ENCODE measurements around the gene TMEM145.
"Not testable (repeated sequence)": the region's sequence is repeated elsewhere in the genome, so short reads cannot be mapped to it uniquely, and the experiment has no call there.

TMEM145 gene

DNA sequence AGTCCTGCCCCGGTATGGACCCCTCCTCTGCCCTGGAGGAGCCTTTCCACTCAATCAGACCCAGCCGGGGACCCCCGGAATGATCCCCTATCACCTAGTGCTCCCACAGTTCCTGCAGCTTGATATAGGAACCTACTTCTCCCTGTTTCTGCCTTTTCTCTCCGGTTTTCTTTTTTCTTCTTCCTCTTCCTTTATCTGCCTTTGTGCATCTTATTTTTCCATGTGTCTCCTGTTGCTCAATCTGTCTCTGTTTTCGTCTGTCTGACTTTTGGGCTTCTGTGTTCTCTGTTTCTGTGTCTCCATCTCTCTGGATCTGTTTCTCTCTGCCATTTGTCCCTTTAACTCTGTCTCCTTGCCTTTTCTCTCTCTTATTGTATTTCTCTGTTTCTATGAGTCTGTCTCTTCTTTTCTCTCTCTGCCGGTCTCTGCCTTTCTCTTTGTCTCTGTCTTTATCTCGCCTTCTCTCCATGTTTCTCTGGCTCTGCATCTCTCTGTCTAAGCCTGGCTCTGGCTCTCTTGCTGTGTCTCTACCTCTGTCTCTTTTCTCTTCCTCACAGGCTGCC lies 22.3 kb downstream of the TMEM145 start:
- DNase-seq (ENCODE audit: low spot score) = no peak

DNA sequence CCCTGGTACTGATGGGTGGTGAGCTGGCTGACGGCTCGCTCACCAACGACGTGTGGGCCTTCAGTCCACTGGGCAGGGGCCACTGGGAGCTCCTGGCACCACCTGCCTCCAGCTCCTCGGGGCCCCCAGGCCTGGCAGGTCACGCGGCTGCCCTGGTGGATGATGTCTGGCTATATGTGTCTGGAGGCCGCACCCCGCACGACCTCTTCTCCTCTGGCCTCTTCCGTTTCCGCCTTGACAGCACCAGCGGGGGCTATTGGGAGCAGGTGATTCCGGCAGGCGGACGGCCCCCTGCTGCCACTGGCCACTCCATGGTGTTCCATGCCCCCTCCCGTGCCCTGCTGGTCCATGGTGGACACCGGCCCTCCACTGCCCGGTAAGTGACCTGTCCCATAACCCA lies 22.9 kb downstream of the TMEM145 start:
- no peak for DNase-seq (ENCODE audit: low spot score)

DNA sequence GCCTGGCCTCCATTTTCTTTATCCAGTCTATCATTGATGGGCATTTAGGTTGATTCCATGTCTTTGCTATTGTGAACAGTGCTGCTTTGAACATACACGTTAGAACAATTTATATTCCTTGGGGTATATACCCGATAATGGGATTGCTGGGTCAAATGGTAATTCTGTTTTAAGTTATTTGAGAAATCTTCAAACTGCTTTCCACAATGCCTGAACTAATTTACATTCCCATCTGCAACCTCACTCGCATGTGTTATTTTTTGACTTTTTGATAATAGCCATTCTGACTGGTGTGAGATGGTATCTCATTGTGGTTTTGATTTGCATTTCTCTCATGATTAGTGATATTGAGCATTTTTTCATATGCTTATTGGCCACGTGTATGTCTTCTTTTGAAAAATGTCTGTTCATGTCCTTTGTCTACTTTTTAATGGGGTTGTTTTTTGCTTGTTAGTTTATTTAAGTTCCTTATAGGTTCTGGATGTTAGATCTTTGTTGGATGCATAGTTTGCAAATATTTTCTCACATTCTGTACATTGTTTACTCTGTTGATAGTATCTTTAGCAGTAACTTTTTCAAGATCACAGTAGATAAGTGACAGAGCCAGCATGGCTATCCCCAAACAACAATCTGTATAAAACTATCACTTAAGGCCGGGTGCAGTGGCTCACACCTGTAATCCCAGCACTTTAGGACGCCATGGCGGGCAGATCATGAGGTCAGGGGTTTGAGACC lies 26.2 kb downstream of the TMEM145 start:
- DNase-seq (ENCODE audit: low spot score) = not testable (repeated sequence)

DNA sequence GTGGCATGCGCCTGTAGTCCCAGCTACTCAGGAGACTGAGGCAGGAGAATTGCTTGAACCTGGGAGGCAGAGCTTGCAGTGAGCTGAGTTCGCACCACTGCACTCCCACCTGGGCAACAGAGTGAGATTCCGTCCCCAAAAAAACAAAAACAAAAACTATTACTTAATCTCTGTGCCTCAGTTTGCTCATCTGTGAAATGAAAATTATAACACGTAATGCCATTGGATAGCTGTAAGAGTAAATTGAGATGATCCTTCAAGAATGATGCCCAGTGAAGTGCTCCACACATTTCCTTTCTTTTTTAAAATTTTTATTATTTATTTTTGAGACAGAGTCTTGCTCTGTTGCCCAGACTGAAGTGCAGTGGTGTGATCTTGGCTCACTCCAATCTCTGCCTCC lies 26.8 kb downstream of the TMEM145 start:
- DNase-seq (ENCODE audit: low spot score) = not testable (repeated sequence)

- DNase-seq (ENCODE audit: low spot score) = no peak
Measured at GRCh38 chr19:42343344-42344110, 30.4 kb downstream of the TMEM145 start.

DNA sequence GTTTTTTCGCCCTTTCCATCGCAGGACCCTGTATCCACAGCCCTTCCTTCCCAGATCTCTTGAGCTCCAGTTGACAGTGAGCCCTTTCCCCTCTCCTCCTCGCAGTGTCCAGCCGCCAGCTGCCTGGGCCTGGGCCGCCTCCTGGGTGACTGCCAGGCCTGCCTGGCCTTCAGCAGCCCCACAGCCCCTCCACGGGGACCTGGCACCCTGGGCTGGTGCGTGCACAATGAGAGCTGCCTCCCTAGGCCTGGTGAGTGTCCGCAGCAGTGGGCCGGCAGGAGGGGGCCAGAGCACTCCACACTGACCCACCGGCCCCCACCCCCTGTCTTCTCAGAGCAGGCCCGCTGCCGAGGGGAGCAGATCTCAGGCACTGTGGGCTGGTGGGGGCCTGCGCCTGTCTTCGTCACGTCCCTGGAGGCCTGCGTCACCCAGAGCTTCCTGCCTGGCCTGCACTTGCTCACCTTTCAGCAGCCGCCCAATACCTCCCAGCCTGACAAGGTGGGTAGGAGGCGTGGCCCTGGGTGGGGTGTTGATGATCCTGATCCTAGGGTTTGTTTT lies 31.3 kb downstream of the TMEM145 start:
- DNase-seq (ENCODE audit: low spot score) = no peak

- DNase-seq (ENCODE audit: low spot score) = no peak
Measured at GRCh38 chr19:42345191-42345812, 32.2 kb downstream of the TMEM145 start.

- DNase-seq (ENCODE audit: low spot score) = no peak
Measured at GRCh38 chr19:42348211-42348610, 35.1 kb downstream of the TMEM145 start.

GRCh38 chr19:42349378-42350107 lies 36.4 kb downstream of the TMEM145 start:
- no peak for DNase-seq (ENCODE audit: low spot score)

DNA sequence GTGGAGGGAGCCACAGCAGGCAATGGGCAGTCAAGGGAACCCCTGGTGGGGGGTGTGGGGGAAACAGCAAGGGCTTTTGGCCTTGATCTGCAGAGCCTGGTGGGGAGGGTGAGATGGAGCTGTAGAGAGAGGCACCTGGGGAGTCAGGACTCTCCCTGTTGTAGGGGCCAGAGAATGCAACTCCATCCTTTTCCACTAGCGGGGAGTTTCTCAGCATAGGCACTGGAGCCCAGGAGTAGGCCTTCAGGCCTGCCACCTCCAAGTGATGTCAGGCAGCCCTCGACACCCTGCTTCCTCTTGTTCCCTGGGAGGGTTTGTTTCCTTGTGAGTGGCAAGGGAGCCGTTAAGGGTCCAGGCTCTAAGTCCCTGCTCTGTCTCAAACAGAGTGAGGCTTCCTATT lies 37.3 kb downstream of the TMEM145 start:
- DNase-seq (ENCODE audit: low spot score) = no peak

DNA sequence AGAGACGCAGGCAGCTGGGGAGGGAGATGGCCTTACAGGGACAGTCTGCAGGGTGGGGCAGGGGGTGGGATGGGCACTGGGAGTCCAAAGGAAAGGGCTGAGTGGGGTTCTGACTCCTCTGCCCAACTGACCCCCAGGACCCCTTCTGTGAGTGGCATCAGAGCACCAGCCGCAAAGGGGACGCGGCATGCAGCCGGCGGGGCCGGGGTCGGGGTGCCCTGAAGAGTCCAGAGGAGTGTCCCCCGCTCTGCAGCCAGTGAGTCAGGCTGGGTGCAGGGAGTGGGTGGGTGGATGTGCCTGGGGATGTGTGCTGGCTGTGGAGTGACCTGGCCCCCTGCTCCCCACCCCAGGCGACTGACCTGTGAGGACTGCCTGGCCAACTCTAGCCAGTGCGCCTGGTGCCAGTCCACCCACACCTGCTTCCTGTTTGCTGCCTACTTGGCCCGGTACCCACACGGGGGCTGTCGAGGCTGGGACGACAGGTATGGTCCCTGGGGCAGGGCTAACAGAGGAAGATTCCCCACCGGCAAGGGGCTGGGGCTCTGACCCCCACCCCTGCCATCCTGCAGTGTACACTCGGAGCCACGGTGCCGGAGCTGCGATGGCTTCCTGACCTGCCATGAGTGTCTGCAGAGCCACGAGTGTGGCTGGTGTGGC lies 38.1 kb downstream of the TMEM145 start:
- no peak for DNase-seq (ENCODE audit: low spot score)

- DNase-seq (ENCODE audit: low spot score) = no peak
Measured at GRCh38 chr19:42352301-42353259, 39.5 kb downstream of the TMEM145 start.

- no peak for DNase-seq (ENCODE audit: low spot score)
Measured at GRCh38 chr19:42353341-42354015, 40.4 kb downstream of the TMEM145 start.

- no peak for DNase-seq (ENCODE audit: low spot score)
Measured at GRCh38 chr19:42355896-42356295, 42.8 kb downstream of the TMEM145 start.

GRCh38 chr19:42356686-42357085 lies 43.6 kb downstream of the TMEM145 start:
- DNase-seq (ENCODE audit: low spot score) = no peak

DNA sequence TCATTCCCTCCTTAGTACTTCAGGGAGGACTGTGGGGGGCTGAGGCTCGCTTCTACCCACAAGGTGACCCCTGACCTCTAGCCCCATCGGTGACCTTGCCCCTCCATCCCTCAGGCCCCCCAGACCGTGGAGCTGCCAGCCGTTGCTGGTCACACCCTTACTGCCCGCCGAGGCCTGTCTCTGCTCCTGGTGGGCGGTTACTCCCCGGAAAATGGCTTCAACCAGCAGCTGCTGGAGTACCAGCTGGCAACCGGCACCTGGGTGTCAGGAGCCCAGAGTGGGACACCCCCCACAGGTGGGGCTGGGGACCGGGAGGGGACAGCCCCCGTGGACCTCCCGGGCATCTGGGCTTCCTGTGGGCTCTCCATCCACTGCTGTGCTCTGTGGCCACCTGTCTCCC lies 44.2 kb downstream of the TMEM145 start:
- DNase-seq (ENCODE audit: low spot score) = no peak

DNA sequence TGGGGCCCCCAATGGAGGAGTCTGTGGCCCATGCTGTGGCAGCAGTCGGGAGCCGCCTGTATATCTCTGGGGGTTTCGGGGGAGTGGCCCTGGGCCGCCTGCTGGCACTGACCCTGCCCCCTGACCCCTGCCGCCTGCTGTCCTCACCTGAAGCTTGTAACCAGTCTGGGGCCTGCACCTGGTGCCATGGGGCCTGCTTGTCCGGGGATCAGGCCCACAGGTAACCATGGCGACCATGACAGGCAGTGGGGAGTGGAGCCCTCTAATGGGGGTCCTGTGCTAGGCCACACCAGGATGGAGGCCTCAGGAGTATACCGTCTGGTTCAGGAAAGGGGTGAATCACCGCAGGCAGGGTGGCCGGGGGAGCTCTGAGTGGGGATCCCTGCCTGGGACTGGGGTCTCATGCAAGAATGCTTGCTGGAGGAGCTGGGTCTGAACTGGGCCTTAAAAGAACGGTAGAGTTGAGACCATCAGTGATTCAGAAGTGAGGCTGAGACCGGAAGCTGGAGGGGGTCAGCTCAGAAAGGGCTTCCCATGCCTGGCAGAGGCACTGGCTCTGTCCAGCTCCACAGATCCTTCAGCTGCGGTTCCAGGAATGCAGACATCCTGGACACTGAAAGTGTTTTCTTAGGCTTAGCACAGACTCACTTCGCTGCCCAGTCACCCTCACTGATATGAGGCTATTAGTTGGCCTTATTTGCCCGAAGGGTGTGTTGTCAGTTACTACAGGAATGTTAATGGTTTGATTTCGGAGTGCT lies 47.9 kb downstream of the TMEM145 start:
- no peak for DNase-seq (ENCODE audit: low spot score)

DNA sequence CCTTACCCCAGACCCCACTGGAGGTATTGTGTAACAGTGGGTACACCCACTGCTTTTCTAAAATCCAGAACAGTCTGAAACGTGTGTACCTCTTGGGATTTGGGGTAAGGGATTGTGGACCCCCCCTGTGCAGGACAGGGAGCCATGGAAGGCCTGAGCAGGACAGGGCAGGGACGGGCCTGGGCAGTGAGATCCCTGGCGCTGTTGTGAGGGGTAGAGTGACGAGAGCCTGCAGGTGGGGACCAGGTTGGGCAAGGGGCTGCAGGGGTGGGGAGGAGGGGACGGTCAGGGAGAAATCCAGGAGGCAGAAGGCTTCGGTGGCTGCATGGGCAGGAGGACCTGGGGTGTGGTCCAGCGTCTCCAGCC lies 48.4 kb downstream of the TMEM145 start:
- no peak for DNase-seq (ENCODE audit: low spot score)

DNA sequence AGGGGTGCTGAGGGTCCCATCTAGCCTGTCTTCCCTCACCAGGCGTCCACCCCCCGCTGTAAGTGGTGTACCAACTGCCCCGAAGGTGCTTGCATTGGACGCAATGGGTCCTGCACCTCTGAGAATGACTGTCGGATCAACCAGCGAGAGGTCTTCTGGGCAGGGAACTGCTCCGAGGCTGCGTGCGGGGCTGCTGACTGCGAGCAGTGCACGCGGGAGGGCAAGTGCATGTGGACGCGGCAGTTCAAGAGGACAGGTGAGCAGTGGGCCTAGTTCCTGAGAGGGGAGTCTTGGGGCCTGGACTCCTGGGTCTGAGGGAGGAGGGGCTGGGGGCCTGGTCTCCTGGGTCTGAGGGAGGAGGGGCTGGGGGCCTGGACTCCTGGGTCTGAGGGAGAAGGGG lies 49.2 kb downstream of the TMEM145 start:
- DNase-seq (ENCODE audit: low spot score) = no peak

Measured in COLO829 (cell line).